GM12873 (cell line): ENCODE data around the gene STK39.

Experiments
- CTCF ChIP-seq: IDR thresholded peaks from 2 replicates; pipeline ENCODE4 v1.5.1; 2012; ENCODE audit warnings: low read depth, mild to moderate bottlenecking, moderate library complexity, low read length, control low read depth; ENCODE audit not compliant: insufficient read depth; ENCODE audit errors: missing control alignments

STK39 gene

DNA sequence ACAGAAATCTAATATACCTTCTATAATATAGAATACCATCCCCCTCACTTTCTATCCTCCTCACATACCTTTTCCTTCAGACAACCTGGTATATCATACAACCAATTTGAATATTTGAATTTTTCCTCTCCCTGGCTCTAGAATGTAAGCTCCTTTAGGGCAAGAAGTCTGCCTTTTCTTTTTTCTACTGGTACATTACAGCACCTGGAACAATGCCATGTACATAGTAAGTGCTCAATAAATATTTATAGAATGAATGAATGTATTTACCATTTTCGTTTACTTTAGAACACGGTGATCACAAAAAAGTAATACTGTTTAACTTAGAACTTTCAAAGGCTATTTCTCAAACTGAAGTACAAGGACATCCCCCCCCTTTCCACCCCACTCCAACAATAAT lies 187.6 kb downstream of the STK39 start:
- TF ChIP-seq CTCF = no peak

- TF ChIP-seq CTCF = no peak
These were observed 188.7 kb downstream of the STK39 start for GRCh38 chr2:168058675-168059074.

DNA sequence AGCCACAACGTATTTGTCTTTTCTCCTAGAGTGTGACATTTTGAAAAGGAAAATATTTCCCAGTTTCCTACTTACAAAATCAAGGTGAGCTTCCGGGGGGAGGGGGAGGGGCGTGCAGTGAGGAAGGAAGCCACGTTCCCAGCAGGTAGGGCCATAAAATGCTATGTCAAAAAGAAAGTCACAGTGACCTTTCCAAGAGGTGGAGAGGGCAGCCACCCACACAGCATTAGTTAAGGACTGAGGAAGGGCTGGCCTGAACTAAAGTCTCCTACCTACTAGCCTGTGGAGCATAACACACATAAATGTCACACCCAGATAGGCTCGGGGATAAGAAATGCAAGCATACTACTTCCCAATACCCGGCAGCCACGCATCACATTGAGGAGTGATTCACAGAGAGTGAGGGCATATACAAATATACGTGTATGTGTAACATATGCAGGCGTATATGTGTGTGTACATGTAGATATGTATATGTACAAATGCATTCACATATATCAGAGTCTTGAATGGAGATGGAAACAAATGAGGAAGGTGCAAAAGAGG lies 191.1 kb downstream of the STK39 start:
- no peak for TF ChIP-seq CTCF

GRCh38 chr2:168054657-168055056 lies 192.7 kb downstream of the STK39 start:
- no peak for TF ChIP-seq CTCF

GRCh38 chr2:168053676-168054075 lies 193.7 kb downstream of the STK39 start:
- TF ChIP-seq CTCF = no peak

DNA sequence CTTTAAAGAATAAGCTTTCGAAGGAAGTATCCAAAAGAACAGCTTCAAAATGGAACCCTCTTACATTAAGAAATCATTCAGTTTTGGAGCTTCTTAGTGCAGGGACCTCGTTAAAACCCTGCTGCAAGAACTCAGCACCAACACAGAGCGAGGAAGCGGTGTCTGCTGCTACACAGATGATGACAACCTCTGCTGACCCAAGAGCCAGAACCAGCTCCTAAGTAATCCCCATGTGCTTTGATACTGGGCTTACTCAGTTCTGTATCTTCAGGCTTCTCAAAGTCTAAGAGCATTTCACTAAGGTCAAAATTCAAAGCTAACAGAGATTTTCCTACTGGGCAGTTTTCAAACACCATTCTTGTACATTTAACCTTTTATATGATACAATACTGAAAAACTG lies 194.6 kb downstream of the STK39 start:
- no peak for TF ChIP-seq CTCF

GRCh38 chr2:168050377-168050776 lies 197.0 kb downstream of the STK39 start:
- no peak for TF ChIP-seq CTCF
